Mammary epithelial cell (primary cell): ENCODE data around the gene VIPAS39.

Experiments
- EZH2 ChIP-seq: IDR thresholded peaks from 2 replicates; pipeline ENCODE4 v1.6.1; 2012; ENCODE audit warnings: low read length, inconsistent platforms, borderline replicate concordance
- TF ChIP-seq, protein P1 (sequence below), 2 donors: IDR thresholded peaks in 1 of 2; conservative IDR thresholded peaks in 1 of 2; 2 replicates each; pipeline ENCODE4 v1.5.1; 2011 to 2012; ENCODE audit warnings: inconsistent platforms in 2 of 2, low read length in 2 of 2, mild to moderate bottlenecking in 2 of 2, control low read depth in 1 of 2, low read depth in 1 of 2; ENCODE audit not compliant: insufficient read depth in 1 of 2; ENCODE audit errors: extremely low read depth in 1 of 2

DNA sequence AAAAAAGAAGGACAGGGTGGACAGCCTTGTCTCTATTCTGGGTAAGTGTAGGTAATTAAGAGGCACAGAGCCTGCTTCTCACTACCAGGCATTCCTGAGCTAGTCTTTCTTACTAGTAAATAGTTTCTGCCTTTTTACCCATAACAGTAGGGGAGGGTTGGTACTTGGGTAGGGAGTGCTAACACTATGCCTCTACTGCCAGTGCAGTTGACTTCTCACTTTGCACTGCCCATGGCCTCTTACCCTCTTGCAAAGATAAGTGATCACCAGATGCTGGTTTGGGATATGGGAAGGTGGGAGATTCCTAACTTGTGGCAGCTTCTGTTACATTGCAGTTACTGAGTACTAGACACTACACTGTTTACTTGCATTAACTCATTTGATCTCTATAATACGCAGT, 12.1 kb upstream of the VIPAS39 start:
- TF ChIP-seq EZH2: no peak
- TF ChIP-seq, protein P1, sequence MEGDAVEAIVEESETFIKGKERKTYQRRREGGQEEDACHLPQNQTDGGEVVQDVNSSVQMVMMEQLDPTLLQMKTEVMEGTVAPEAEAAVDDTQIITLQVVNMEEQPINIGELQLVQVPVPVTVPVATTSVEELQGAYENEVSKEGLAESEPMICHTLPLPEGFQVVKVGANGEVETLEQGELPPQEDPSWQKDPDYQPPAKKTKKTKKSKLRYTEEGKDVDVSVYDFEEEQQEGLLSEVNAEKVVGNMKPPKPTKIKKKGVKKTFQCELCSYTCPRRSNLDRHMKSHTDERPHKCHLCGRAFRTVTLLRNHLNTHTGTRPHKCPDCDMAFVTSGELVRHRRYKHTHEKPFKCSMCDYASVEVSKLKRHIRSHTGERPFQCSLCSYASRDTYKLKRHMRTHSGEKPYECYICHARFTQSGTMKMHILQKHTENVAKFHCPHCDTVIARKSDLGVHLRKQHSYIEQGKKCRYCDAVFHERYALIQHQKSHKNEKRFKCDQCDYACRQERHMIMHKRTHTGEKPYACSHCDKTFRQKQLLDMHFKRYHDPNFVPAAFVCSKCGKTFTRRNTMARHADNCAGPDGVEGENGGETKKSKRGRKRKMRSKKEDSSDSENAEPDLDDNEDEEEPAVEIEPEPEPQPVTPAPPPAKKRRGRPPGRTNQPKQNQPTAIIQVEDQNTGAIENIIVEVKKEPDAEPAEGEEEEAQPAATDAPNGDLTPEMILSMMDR (conservative IDR thresholded peaks at IDR 0.05 in 1 of 2, IDR thresholded peaks at IDR 0.05 in 1 of 2; ENCODE audit: extremely low read depth in 1 of 2, insufficient read depth in 1 of 2, low read depth in 1 of 2, low read length in 2 of 2): no peak
